Right lobe of liver (tissue), 4 donors: Measurements from ENCODE around the gene YAP1.

Source experiments
- CTCF ChIP-seq, 4 donors: fragments of 200-600 bp in 3 of 4; fragments of 450-650 bp in 1 of 4; IDR thresholded peaks; one replicate each; pipeline versions ENCODE4 v1.5.1 to v1.8.0; 2016 to 2022; ENCODE audit warnings: antibody characterized with exemption in 4 of 4, mild to moderate bottlenecking in 2 of 4
- POLR2A ChIP-seq: fragments of 450-650 bp; IDR thresholded peaks from one replicate; pipeline ENCODE4 v1.6.1; 2017; ENCODE audit warnings: antibody characterized with exemption, mild to moderate bottlenecking
- donor health status: DM: no; HTN: no; CAD: no.
- donor health status: DM: no; HTN: no; CAD: no.
- donor health status: DM: no; HTN: yes; CAD: no.

- TF ChIP-seq CTCF (IDR thresholded peaks at IDR 0.05) (no peak), POLR2A (no peak)
Measured at GRCh38 chr11:102116453-102117205, 6.4 kb downstream of the YAP1 start.
